GM10266 (cell line): ENCODE measurements around the gene TEX13C.

Experiments used
- DNase-seq: peaks from one replicate; pipeline ENCODE4 v3.0.0; 2012; ENCODE audit errors: extremely low spot score
- TF ChIP-seq, protein P1 (sequence below): IDR thresholded peaks from 2 replicates; pipeline ENCODE4 v1.5.1; 2012; ENCODE audit warnings: mild to moderate bottlenecking, low read depth; ENCODE audit not compliant: control insufficient read depth, insufficient read depth; ENCODE audit errors: missing control alignments

The TEX13C gene

DNA sequence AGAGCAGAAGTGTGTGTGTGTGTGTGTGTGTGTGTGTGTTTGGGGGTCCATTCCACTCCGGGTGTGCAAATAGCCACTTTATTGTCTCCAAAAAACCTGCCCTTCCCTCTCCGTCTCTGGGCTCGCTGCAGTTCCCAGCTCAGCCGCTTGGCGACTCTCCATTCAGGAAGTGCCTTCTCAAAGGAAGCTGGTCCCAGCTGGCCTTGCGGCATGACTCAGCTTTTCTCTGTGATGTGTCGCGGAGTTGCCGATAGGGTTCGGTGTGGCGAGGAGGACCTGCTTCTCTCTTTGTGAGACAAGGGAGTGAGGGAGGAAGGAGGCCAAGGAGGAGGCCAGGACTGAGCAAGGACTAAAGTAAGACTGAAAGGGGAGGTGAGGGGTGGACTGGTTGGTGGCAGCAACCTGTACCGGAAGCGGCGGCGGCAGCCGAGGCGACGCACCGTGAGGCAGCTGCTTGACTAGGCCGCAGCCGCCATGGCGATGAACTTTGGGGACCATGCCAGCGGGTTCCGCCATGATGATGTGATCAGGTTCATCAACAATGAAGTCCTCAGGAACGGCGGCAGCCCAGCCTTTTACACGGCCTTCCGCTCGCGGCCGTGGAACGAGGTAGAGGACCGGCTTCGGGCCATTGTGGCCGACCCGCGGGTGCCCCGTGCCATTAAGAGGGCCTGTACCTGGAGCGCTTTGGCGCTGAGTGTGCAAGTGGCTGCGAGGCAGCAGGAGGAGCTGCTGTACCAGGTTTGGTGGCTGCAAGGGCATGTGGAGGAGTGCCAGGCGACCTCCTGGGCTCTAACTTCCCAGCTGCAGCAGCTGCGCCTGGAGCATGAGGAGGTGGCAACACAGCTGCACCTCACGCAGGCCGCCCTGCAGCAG, at the start of gene TEX13C:
TSS of gene TEX13C (plus strand) at position 226 of the 876 bp plus-strand sequence. CDS start at position 475, 249 bp downstream.
- TF ChIP-seq, protein P1, sequence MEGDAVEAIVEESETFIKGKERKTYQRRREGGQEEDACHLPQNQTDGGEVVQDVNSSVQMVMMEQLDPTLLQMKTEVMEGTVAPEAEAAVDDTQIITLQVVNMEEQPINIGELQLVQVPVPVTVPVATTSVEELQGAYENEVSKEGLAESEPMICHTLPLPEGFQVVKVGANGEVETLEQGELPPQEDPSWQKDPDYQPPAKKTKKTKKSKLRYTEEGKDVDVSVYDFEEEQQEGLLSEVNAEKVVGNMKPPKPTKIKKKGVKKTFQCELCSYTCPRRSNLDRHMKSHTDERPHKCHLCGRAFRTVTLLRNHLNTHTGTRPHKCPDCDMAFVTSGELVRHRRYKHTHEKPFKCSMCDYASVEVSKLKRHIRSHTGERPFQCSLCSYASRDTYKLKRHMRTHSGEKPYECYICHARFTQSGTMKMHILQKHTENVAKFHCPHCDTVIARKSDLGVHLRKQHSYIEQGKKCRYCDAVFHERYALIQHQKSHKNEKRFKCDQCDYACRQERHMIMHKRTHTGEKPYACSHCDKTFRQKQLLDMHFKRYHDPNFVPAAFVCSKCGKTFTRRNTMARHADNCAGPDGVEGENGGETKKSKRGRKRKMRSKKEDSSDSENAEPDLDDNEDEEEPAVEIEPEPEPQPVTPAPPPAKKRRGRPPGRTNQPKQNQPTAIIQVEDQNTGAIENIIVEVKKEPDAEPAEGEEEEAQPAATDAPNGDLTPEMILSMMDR: no peak
- DNase-seq: no peak

DNA sequence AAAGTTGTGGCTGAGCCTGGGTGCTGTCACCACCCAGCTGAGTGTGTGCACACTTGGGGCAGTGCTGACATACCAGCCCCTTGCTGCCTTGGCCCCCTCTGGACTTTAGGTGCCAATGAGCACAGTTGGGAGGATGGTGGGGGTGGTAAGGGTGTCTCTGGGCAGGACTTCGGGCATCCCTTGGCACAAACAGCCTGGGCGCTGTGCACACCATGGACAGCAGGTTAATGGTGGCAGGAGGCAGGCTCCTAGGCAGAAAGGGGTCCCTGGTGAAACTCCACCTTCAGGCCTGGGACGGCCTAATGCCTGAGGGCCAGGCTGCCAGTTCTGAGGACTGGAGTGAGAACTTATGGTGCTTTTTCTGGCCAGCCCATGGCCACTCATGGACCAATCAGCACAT, 32.4 kb upstream of the TEX13C start:
- DNase-seq: no peak
- TF ChIP-seq, protein P1: no peak

DNA sequence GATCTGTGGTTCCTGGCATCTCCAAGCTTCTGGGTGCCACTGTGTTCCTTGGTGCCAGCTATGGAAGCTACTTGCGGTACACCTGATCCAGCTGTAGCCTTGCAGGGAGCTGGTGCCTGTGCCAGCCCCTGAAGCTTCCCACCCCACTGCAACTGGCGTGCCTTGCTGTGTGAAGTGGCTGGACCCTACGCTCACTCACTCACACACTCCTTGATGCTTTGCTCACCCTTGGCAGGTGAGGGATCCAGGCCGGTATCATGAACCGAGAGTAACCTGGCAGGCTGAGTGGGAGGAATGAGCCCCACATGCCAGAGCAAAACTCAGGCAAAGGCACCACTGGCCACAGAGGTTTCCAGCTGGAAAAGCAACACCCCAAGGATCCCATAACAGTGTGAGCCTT, 31.3 kb upstream of the TEX13C start:
- TF ChIP-seq, protein P1: no peak
- no peak for DNase-seq

DNA sequence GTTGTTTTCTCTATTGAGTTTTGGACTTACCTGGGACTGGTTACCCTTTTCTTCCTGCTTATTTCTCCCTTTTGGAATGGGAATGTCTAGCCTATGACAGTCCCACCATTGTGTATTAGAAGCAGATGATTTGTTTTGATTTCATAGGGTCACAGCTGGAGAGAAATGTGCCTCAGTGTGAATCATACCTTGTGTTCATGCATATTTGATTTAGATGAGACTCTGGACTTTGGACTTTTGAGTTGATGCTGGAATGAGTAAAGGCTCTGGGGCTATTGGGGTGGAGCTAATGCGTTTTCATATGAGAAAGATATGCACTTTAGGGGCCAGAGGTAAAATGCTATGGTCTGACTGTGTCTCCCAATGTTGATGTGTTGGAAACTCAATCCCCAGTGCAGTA, 30.5 kb upstream of the TEX13C start:
- TF ChIP-seq, protein P1: no peak
- DNase-seq: no peak

DNA sequence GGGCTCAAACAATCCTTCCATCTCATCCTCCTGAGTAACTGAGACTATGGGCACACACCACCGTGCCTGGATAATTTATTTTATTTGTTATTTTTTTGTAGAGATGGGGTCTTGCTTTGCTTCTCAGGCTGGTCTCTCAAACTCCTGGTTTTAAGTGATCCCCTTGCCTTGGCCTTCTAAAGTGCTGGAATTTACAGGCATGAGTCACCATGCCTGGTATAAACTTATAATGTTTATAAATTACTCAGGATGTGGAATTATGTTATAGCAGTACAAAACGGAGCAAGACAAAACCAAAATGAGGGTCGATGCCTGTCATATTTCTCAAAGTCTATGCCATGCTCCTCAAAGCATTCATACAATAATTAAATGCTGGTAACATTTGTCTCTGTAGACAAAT, 29.8 kb upstream of the TEX13C start:
- no peak for DNase-seq
- TF ChIP-seq, protein P1: no peak

DNA sequence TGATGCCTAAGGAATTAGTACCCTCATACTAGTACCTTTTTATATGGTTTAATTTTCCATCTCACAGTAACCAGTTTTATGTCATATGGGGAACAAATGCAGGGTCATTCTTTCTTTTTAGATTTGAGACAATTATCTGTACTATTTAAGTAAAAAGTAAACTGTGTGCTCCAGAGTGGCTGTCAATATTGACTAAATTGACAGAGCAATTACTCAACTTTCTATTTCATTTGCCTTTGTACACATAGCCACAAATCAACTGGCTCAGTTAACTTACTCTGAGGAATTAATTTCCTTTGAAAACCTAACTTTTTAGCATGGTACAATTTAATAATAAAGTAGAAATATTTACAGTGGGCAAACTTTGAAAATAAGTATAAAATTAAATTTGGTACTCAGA, 28.5 kb upstream of the TEX13C start:
- TF ChIP-seq, protein P1: no peak
- DNase-seq: no peak
